ENCODE measurements around the gene RUNX2.

Gene RUNX2

DNA sequence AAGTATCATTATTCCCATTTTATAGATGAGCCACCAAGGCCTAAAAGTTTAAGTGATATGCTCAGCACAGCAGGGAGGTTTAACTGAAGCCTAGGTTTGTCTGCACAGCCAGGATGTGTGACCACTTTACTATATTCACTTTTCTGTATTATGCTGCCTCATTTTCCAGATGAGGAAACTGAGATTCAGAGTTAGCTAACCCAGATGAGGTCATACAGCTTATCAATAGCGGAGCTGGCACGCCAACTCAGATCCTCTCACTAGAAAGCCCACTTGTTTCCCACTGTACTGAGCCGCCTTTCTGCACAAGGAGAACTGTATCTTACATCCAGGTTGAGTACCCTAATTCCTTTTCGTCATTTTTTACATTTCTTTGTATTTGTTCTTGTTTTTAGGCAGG is 181.3 kb downstream of the RUNX2 start:
- no peak for DNase-seq (ENCODE audit: extremely low read depth, low read depth)
- TF ChIP-seq, protein P1, sequence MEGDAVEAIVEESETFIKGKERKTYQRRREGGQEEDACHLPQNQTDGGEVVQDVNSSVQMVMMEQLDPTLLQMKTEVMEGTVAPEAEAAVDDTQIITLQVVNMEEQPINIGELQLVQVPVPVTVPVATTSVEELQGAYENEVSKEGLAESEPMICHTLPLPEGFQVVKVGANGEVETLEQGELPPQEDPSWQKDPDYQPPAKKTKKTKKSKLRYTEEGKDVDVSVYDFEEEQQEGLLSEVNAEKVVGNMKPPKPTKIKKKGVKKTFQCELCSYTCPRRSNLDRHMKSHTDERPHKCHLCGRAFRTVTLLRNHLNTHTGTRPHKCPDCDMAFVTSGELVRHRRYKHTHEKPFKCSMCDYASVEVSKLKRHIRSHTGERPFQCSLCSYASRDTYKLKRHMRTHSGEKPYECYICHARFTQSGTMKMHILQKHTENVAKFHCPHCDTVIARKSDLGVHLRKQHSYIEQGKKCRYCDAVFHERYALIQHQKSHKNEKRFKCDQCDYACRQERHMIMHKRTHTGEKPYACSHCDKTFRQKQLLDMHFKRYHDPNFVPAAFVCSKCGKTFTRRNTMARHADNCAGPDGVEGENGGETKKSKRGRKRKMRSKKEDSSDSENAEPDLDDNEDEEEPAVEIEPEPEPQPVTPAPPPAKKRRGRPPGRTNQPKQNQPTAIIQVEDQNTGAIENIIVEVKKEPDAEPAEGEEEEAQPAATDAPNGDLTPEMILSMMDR (IDR thresholded peaks at IDR 0.05; ENCODE audit: low read depth, low read length): no peak

GRCh38 chr6:45512717-45513116 is 184.6 kb downstream of the RUNX2 start:
- no peak for DNase-seq (ENCODE audit: extremely low read depth, low read depth)
- TF ChIP-seq, protein P1 (IDR thresholded peaks at IDR 0.05; ENCODE audit: low read depth, low read length): no peak

- TF ChIP-seq, protein P1 (IDR thresholded peaks at IDR 0.05; ENCODE audit: low read depth, low read length): no peak
Observed at GRCh38 chr6:45513213-45513618, 185.1 kb downstream of the RUNX2 start.

DNA sequence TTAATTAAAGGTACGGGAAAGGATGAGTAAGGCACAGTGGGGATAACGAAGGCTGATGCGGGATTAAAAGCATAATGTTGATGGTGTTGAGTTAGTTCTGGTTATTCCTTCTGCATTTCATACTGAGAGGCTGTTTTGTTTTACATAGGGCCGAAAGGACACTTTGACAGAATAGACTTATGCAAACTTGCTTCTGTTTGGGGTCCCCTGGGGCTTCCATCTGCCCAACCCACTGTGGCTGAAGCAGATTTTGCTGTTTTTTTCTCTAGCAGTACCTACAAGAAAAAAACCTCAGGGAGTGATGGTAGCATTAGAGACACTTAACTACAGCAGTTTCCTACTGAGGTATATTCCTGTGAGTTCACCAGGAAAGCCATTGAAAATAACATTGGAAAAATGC is 185.7 kb downstream of the RUNX2 start:
- no peak for DNase-seq (ENCODE audit: extremely low read depth, low read depth)
- TF ChIP-seq, protein P1 (IDR thresholded peaks at IDR 0.05; ENCODE audit: low read depth, low read length): no peak

More at GRCh38 chr6:45513213-45513618, 185.1 kb downstream of the RUNX2 start:
- DNase-seq (ENCODE audit: extremely low read depth, low read depth): no peak

DNA sequence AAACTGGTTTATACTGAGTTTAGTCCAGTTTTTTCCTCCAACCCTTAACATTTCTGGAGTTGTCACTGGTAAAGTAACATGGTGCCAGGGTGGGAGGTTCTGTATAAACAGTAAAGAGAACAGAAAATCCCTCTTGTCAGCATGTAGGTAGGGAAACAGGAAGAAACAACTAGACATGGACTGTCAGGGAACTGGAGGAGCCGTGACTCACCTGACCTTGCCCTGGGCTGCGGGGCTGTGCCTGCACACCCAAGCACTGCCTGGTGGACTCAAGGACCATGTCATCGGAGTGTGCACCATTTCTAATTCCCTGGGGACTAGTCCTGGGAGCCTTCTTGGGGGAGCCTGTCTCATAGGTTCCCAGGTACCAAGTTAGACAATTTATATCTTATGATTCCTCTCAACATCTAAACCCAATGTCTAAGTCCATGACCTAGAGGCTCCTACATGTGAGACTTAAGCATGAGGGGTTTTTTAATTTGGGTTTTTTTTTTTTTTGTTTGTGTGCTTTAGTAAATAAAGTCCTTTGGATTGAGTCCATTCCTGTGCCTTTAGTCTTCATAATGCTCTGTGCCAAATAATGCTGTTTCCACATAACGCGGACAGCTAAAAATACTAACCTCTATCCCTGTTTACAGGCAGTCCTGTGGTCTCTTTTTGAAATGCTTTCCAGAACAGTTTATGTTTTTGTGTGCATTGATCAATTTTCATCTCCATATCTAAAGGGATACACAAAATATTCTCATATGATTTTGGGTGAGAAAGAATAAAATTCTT is 186.5 kb downstream of the RUNX2 start:
- DNase-seq (ENCODE audit: extremely low read depth, low read depth): no peak
- TF ChIP-seq, protein P1 (IDR thresholded peaks at IDR 0.05; ENCODE audit: low read depth, low read length): no peak

GRCh38 chr6:45518013-45518720 is 190.0 kb downstream of the RUNX2 start:
- DNase-seq (ENCODE audit: extremely low read depth, low read depth): no peak
- TF ChIP-seq, protein P1 (IDR thresholded peaks at IDR 0.05; ENCODE audit: low read depth, low read length): no peak

DNA sequence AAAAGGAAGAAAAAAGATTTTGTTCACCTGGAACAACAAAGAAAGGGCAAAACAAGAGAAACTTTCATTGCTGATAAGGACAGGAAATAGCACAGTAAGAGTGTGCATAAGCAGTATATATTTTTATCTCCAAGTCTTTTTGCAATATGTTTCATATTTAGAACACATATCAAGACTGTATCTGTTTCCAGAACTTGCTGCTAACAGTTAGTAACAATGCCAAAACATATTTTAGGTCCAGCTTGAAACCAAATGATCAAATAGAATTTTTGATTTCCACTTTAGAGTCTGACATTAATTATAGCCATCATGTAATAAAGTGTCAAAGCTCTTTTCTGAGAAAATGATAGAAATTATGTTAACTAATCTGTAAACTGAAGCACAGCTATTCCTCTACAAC is 193.1 kb downstream of the RUNX2 start:
- TF ChIP-seq, protein P1 (IDR thresholded peaks at IDR 0.05; ENCODE audit: low read depth, low read length): no peak
- no peak for DNase-seq (ENCODE audit: extremely low read depth, low read depth)
